Lung (tissue), 12 donors: ENCODE measurements around the gene TTLL10. TPM values are rescaled to one million over a fixed set of nuclear protein-coding genes. Genes with fewer than 3 reads are reported as not detected.

Experiments
- ATAC-seq: fragments of 200-7000 bp; cut with Tn5 transposase; one replicate; pipeline ENCODE4 v1.9.1; 2020; ENCODE audit warnings: moderate number of reproducible peaks; ENCODE audit not compliant: insufficient read depth, low FRiP score
- DNase-seq, 3 donors: peaks; one replicate each; pipeline ENCODE4 v3.0.0-alpha.2; 2013 to 2017
- H3K27ac ChIP-seq, 2 donors: one replicate each; pipeline ENCODE4 v1.5.1; 2013; ENCODE audit warnings: mild to moderate bottlenecking in 2 of 2, moderate library complexity in 2 of 2, control low read depth in 1 of 2, inconsistent platforms in 1 of 2, low read depth in 1 of 2, low read length in 1 of 2
- H3K27me3 ChIP-seq, 3 donors: one replicate each; pipeline ENCODE4 v1.5.1; 2013; ENCODE audit warnings: low read length in 2 of 3; ENCODE audit not compliant: control insufficient read depth in 3 of 3, insufficient read depth in 3 of 3
- H3K36me3 ChIP-seq, 4 donors: one replicate each; pipeline ENCODE4 v1.5.1; 2013; ENCODE audit warnings: low read length in 4 of 4, mild to moderate bottlenecking in 1 of 4, moderate library complexity in 1 of 4; ENCODE audit not compliant: control insufficient read depth in 4 of 4, insufficient read depth in 4 of 4
- H3K4me1 ChIP-seq, 5 donors: one replicate each; pipeline ENCODE4 v1.5.1; 2013; ENCODE audit warnings: low read length in 5 of 5, mild to moderate bottlenecking in 2 of 5, moderate library complexity in 1 of 5; ENCODE audit not compliant: control insufficient read depth in 5 of 5, insufficient read depth in 5 of 5
- H3K4me3 ChIP-seq: one replicate; pipeline ENCODE4 v1.5.1; 2013; ENCODE audit warnings: mild to moderate bottlenecking, control low read depth, moderate library complexity
- H3K9ac ChIP-seq, 2 donors: one replicate each; pipeline ENCODE4 v1.5.1; 2013; ENCODE audit warnings: low read length in 2 of 2, control low read depth in 1 of 2; ENCODE audit not compliant: insufficient read depth in 1 of 2
- H3K9me3 ChIP-seq, 4 donors: one replicate each; pipeline ENCODE4 v1.5.1; 2013; ENCODE audit warnings: low read length in 3 of 4, mild to moderate bottlenecking in 1 of 4, moderate library complexity in 1 of 4; ENCODE audit not compliant: control insufficient read depth in 4 of 4, insufficient read depth in 3 of 4
- CTCF ChIP-seq: IDR thresholded peaks from 2 replicates; pipeline ENCODE4 v1.5.1; 2012; ENCODE audit warnings: mild to moderate bottlenecking; ENCODE audit errors: control extremely low read depth, extremely low read depth
- WGBS, 2 donors: extraction: QIAGEN DNeasy Blood & Tissue Kit; methylation state at CpG; one replicate each; pipeline ENCODE4 v1.1.7; 2013; 5-methylcytosine and 5-hydroxymethylcytosine counted together
- polyA plus RNA-seq, 2 donors: library from polyadenylated mRNA; stranded (reverse); fragments of 200-250 nt; gene quantifications; one replicate each; pipeline ENCODE4 v1.2.1, GENCODE V29; 2013
- total RNA-seq, 2 donors: library from RNA; depleted of rRNA in 1 of 2; stranded (reverse); fragments of >200 nt in 1 of 2; gene quantifications; one replicate each; pipeline ENCODE4 v1.2.1, GENCODE V29; 2014 to 2021
- donor health status: control.
- donor health status: control.
- donor health status: Bipolar disorder and iron deficiency.
- donor health status: healthy.
- donor health status: DM: yes; HTN: yes; CAD: no.

The TTLL10 gene
- total and polyA plus RNA-seq, 4 donors, result 3.7 to 19.7 (median 4.5) TPM

- no peak for TF ChIP-seq CTCF
- Histone ChIP-seq H3K4me1 (no peaks in the 10 kb centered on the region), H3K4me3 (no peak overlapping the region), H3K36me3 (no peaks in the 10 kb centered on the region), H3K27me3 (peaks cover 1 to 6% (median 3%) of the 10 kb centered on the region in 3 donors), H3K9me3 (no peaks in the 10 kb centered on the region), H3K9ac (no peak overlapping the region), H3K27ac (no peak overlapping the region)
- DNase-seq, result no peak
- 80 to 95% methylated on average over 14 of the region's 14 CpGs for WGBS, 2 donors
- no peak for ATAC-seq
Observed at GRCh38 chr1:1143636-1144035, 30.0 kb upstream of the TTLL10 start.

- WGBS, 2 donors, result 22 to 44% methylated on average over 41 to 42 of the region's 42 CpGs
- H3K27ac ChIP-seq, result peak overlapping the region in 1 of 2 donors; percentile 12
- no peaks in the 10 kb centered on the region for H3K9me3 ChIP-seq
- ATAC-seq (peak; percentile 76), DNase-seq (peak; percentile 32 to 53 (median 49))
- peaks cover 0 to 6% (median 3%) of the 10 kb centered on the region in 3 donors for H3K27me3 ChIP-seq
- no peak for TF ChIP-seq CTCF
- no peak overlapping the region for H3K4me3 ChIP-seq
- no peaks in the 10 kb centered on the region for H3K36me3 ChIP-seq
- no peak overlapping the region for H3K9ac ChIP-seq
- no peaks in the 10 kb centered on the region for H3K4me1 ChIP-seq
Observed at GRCh38 chr1:1144122-1144842, 29.4 kb upstream of the TTLL10 start.

- no peak for TF ChIP-seq CTCF
- Histone ChIP-seq H3K36me3 (no peaks in the 10 kb centered on the region), H3K27me3 (peaks cover 0 to 6% (median 3%) of the 10 kb centered on the region in 3 donors), H3K4me1 (no peaks in the 10 kb centered on the region), H3K9ac (no peak overlapping the region), H3K27ac (peak overlapping the region in 1 of 2 donors; percentile 12), H3K4me3 (no peak overlapping the region), H3K9me3 (no peaks in the 10 kb centered on the region)
- no peak for DNase-seq
- WGBS, 2 donors, result 73 to 84% methylated on average over 24 to 32 of the region's 32 CpGs
- no peak for ATAC-seq
Observed at GRCh38 chr1:1144843-1145546, 28.7 kb upstream of the TTLL10 start.
